ENCODE measurements around the gene RNF215.

DNA sequence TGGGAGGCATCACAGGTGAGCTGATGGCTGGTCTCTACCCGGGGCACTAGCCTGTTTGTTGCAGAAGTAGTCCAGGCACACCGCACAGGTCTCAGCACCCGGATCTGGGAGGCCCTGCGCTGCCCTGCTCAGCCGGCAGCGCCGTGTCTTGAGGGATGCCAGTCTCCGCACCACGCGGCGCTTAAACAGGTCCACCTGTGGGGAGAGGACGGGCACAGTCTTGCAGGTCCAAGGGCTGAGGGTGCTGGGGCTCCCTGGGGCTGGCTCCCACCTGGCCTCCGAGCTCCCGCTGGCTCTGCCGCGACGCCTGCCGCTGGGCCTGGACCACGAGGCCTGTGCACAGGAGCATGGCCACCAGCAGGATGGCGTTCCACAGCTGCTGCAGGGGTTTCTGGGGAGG lies 7.2 kb downstream of the RNF215 start:
- TF ChIP-seq, protein P1, sequence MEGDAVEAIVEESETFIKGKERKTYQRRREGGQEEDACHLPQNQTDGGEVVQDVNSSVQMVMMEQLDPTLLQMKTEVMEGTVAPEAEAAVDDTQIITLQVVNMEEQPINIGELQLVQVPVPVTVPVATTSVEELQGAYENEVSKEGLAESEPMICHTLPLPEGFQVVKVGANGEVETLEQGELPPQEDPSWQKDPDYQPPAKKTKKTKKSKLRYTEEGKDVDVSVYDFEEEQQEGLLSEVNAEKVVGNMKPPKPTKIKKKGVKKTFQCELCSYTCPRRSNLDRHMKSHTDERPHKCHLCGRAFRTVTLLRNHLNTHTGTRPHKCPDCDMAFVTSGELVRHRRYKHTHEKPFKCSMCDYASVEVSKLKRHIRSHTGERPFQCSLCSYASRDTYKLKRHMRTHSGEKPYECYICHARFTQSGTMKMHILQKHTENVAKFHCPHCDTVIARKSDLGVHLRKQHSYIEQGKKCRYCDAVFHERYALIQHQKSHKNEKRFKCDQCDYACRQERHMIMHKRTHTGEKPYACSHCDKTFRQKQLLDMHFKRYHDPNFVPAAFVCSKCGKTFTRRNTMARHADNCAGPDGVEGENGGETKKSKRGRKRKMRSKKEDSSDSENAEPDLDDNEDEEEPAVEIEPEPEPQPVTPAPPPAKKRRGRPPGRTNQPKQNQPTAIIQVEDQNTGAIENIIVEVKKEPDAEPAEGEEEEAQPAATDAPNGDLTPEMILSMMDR (IDR thresholded peaks at IDR 0.05; ENCODE audit: insufficient read depth, low read length), result no peak
- TF ChIP-seq POLR2AphosphoS5 (IDR thresholded peaks at IDR 0.05; ENCODE audit: low read depth) (no peak), SPI1 (IDR thresholded peaks at IDR 0.05; ENCODE audit: borderline replicate concordance, low read depth) (no peak), GABPA (IDR thresholded peaks at IDR 0.05; ENCODE audit: low read depth) (no peak)
- TF ChIP-seq, protein P2, sequence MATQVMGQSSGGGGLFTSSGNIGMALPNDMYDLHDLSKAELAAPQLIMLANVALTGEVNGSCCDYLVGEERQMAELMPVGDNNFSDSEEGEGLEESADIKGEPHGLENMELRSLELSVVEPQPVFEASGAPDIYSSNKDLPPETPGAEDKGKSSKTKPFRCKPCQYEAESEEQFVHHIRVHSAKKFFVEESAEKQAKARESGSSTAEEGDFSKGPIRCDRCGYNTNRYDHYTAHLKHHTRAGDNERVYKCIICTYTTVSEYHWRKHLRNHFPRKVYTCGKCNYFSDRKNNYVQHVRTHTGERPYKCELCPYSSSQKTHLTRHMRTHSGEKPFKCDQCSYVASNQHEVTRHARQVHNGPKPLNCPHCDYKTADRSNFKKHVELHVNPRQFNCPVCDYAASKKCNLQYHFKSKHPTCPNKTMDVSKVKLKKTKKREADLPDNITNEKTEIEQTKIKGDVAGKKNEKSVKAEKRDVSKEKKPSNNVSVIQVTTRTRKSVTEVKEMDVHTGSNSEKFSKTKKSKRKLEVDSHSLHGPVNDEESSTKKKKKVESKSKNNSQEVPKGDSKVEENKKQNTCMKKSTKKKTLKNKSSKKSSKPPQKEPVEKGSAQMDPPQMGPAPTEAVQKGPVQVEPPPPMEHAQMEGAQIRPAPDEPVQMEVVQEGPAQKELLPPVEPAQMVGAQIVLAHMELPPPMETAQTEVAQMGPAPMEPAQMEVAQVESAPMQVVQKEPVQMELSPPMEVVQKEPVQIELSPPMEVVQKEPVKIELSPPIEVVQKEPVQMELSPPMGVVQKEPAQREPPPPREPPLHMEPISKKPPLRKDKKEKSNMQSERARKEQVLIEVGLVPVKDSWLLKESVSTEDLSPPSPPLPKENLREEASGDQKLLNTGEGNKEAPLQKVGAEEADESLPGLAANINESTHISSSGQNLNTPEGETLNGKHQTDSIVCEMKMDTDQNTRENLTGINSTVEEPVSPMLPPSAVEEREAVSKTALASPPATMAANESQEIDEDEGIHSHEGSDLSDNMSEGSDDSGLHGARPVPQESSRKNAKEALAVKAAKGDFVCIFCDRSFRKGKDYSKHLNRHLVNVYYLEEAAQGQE (IDR thresholded peaks at IDR 0.05; ENCODE audit: insufficient replicate concordance, low read depth), result no peak

All from HL-60 (cell line).